ENCODE results near the gene TSC22D2. TPM values are rescaled to one million over a fixed set of nuclear protein-coding genes. Genes with fewer than 3 reads are reported as not detected.

The TSC22D2 gene
- polyA plus RNA-seq, 3 donors: 5.1 to 12.9 (median 5.7) TPM

DNA sequence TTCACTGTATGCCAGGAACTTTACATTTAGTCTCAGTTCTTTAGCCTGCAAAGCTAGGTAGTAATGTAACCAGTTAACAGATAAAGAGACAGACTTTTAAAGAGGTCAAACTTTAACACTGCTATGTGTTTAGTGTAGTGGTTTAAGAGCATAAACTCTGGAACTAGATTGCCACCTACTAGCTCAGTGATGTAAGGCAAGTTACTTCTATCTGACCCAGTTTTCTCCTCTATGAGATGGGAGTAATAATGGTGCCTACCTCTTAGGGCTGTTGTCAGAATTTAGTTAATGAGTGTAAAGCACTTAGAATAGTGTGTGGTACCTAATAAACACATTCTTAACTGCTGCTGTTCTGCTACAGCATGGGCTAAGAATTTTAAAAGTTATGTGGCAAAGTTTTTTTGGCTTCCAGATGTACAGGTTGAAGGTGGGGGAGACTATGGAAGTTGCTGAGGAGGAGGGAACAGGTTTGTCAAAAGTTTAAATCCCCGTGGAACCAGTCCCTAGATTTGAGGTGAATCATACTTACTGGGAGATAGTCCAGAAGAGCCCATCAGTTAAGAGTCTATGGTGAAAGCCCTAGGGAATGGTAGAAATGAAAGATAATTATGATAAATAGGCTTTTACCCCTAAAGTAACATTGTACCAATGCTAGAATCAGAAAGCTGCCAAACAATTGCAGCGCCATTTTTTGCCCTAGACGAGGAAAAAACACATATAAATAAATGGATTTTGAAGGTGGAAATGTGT is 13.9 kb downstream of the TSC22D2 start:
- Histone ChIP-seq H3K36me3 (replicated peaks in 1 of 2; ENCODE audit: control insufficient read depth in 1 of 2, insufficient read depth in 2 of 2, low read length in 2 of 2) (peaks cover 0 to 37% of the 10 kb centered on the region in 2 donors), H3K27ac (ENCODE audit: low read depth in 1 of 2, low read length in 2 of 2) (no peak overlapping the region), H3K9ac (ENCODE audit: insufficient read depth, low read length, poor library complexity, severe bottlenecking) (no peak overlapping the region), H3K79me2 (ENCODE audit: insufficient read depth, low read length) (peaks cover 97% of the 10 kb centered on the region), H3K4me2 (replicated peaks; ENCODE audit: extremely low read depth, low read length, poor library complexity, severe bottlenecking) (no peak overlapping the region), H3K27me3 (ENCODE audit: control insufficient read depth in 2 of 2, insufficient read depth in 2 of 2, low read length in 2 of 2) (no peaks in the 10 kb centered on the region), H2AFZ (ENCODE audit: insufficient read depth, low read depth, low read length, poor library complexity, severe bottlenecking) (no peak overlapping the region), H3K9me3 (replicated peaks in 1 of 2; ENCODE audit: control insufficient read depth in 1 of 2, insufficient read depth in 1 of 2, low read length in 2 of 2) (no peaks in the 10 kb centered on the region), H3K4me3 (replicated peaks in 1 of 3; ENCODE audit: low read depth in 2 of 3, low read length in 3 of 3) (no peak overlapping the region), H4K20me1 (ENCODE audit: insufficient read depth, low read length) (peaks cover 97% of the 10 kb centered on the region), H3K4me1 (ENCODE audit: control insufficient read depth in 1 of 2, insufficient read depth in 2 of 2, low read length in 2 of 2) (peaks cover 0 to 11% of the 10 kb centered on the region in 2 donors)
- peaks cover 28% of the 10 kb centered on the region for H3K4me1 Mint-ChIP-seq
- H3K4me3 Mint-ChIP-seq: no peak overlapping the region
- intact Hi-C loops (cut with micrococcal nuclease): no loop called here
- WGBS (ENCODE audit: insufficient coverage): no CpG with 5 or more reads among the region's 3 CpGs
- no peak for DNase-seq
- H3K9me3 Mint-ChIP-seq: peaks cover 0 to 2% (median 0%) of the 10 kb centered on the region in 7 donors
- H3K27me3 Mint-ChIP-seq (ENCODE audit: low read depth in 3 of 3): no peaks in the 10 kb centered on the region
- no peak for TF ChIP-seq CTCF (IDR thresholded peaks at IDR 0.05)
- H3K27ac Mint-ChIP-seq: peak overlapping the region in 1 of 7 donors; percentile 79
- peaks cover 26 to 28% of the 10 kb centered on the region in 2 donors for H3K36me3 Mint-ChIP-seq

GRCh38 chr3:150422907-150423306 is 14.8 kb downstream of the TSC22D2 start:
- Histone ChIP-seq H3K4me2 (replicated peaks; ENCODE audit: extremely low read depth, low read length, poor library complexity, severe bottlenecking) (no peak overlapping the region), H3K4me1 (ENCODE audit: control insufficient read depth in 1 of 2, insufficient read depth in 2 of 2, low read length in 2 of 2) (peaks cover 0 to 2% of the 10 kb centered on the region in 2 donors), H3K9me3 (replicated peaks in 1 of 2; ENCODE audit: control insufficient read depth in 1 of 2, insufficient read depth in 1 of 2, low read length in 2 of 2) (no peaks in the 10 kb centered on the region), H3K9ac (ENCODE audit: insufficient read depth, low read length, poor library complexity, severe bottlenecking) (no peak overlapping the region), H3K4me3 (replicated peaks in 1 of 3; ENCODE audit: low read depth in 2 of 3, low read length in 3 of 3) (no peak overlapping the region), H4K20me1 (ENCODE audit: insufficient read depth, low read length) (peaks cover 97% of the 10 kb centered on the region), H3K79me2 (ENCODE audit: insufficient read depth, low read length) (peaks cover 96% of the 10 kb centered on the region), H3K36me3 (replicated peaks in 1 of 2; ENCODE audit: control insufficient read depth in 1 of 2, insufficient read depth in 2 of 2, low read length in 2 of 2) (peaks cover 0 to 37% of the 10 kb centered on the region in 2 donors), H3K27me3 (ENCODE audit: control insufficient read depth in 2 of 2, insufficient read depth in 2 of 2, low read length in 2 of 2) (no peaks in the 10 kb centered on the region), H3K27ac (ENCODE audit: low read depth in 1 of 2, low read length in 2 of 2) (no peak overlapping the region), H2AFZ (ENCODE audit: insufficient read depth, low read depth, low read length, poor library complexity, severe bottlenecking) (no peak overlapping the region)
- H3K27ac Mint-ChIP-seq: no peak overlapping the region
- H3K27me3 Mint-ChIP-seq (ENCODE audit: low read depth in 3 of 3): no peaks in the 10 kb centered on the region
- H3K4me1 Mint-ChIP-seq: peaks cover 27% of the 10 kb centered on the region
- DNase-seq: no peak
- no peak for TF ChIP-seq CTCF (IDR thresholded peaks at IDR 0.05)
- H3K4me3 Mint-ChIP-seq: no peak overlapping the region
- peaks cover 19 to 23% of the 10 kb centered on the region in 2 donors for H3K36me3 Mint-ChIP-seq
- peaks cover 0 to 2% (median 0%) of the 10 kb centered on the region in 7 donors for H3K9me3 Mint-ChIP-seq
- intact Hi-C loops (cut with micrococcal nuclease): no loop called here
- no CpG with 5 or more reads among the region's 4 CpGs for WGBS (ENCODE audit: insufficient coverage)
